Stimulated activated naive B cell treated with anti-CD40 and anti-IgM and Interleukin-4, amounts not matched to agents 10 μg/mL and 1 μg/mL and 100 μg/mL, for 72 hours (primary cell): ENCODE measurements around the gene AHCYL2.
"Not testable (repeated sequence)": the region's sequence is repeated elsewhere in the genome, so short reads cannot be mapped to it uniquely, and the experiment has no call there.

ENCODE experiments used
- ATAC-seq, 2 donors: fragments of 150-1000 bp; cut with Tn5 transposase; replicated peaks; 2 replicates each; pipeline ENCODE4 v1.10.0; 2021; ENCODE audit warnings: moderate library complexity in 1 of 2
- DNase-seq: peaks from one replicate; pipeline ENCODE4 v3.0.0; 2021
- H3K27ac Mint-ChIP-seq: one replicate; pipeline ENCODE4 v1.8.0; 2022; ENCODE audit warnings: mild to moderate bottlenecking, mixed read lengths
- H3K27me3 Mint-ChIP-seq, 2 donors: one replicate each; pipeline ENCODE4 v1.8.0; 2022; ENCODE audit warnings: mixed read lengths in 2 of 2
- H3K36me3 Mint-ChIP-seq, 2 donors: one replicate each; pipeline ENCODE4 v1.8.0; 2022; ENCODE audit warnings: mixed read lengths in 2 of 2, mild to moderate bottlenecking in 1 of 2
- H3K4me1 Mint-ChIP-seq, 2 donors: one replicate each; pipeline ENCODE4 v1.8.0; 2022; ENCODE audit warnings: mixed read lengths in 2 of 2, mild to moderate bottlenecking in 1 of 2
- H3K4me3 Mint-ChIP-seq, 2 donors: one replicate each; pipeline ENCODE4 v1.8.0; 2022; ENCODE audit warnings: mild to moderate bottlenecking in 2 of 2, mixed read lengths in 2 of 2, moderate library complexity in 1 of 2
- H3K9me3 Mint-ChIP-seq, 2 donors: one replicate each; pipeline ENCODE4 v1.8.0; 2022; ENCODE audit warnings: mixed read lengths in 2 of 2, mild to moderate bottlenecking in 1 of 2

The AHCYL2 gene

DNA sequence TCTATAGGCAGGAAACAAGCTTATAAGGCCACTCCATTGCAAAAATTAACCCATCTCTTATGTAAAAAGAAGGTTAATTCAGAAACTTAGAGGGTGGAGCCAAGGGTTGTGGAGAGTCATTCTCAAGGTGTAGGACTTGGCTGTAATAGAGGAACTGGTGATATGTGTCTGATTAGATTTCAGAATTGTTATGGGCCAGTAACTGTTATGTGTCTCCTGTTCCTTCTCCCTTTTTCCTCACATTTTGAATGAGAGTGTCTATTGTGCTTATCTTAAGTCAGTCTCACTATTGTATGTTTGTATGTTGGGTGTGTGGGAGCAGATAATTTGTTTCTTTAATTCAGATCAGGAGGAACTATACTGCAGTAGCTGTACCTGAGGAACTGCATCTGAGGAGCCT is 49.1 kb downstream of the AHCYL2 start:
- Mint-ChIP-seq H3K4me3 (no peak overlapping the region), H3K36me3 (peaks cover 9 to 10% of the 10 kb centered on the region in 2 donors), H3K4me1 (peaks cover 10 to 15% of the 10 kb centered on the region in 2 donors), H3K27ac (no peak overlapping the region), H3K27me3 (no peaks in the 10 kb centered on the region), H3K9me3 (peaks cover 0 to 1% of the 10 kb centered on the region in 2 donors)
- ATAC-seq (no peak), DNase-seq (no peak)

DNA sequence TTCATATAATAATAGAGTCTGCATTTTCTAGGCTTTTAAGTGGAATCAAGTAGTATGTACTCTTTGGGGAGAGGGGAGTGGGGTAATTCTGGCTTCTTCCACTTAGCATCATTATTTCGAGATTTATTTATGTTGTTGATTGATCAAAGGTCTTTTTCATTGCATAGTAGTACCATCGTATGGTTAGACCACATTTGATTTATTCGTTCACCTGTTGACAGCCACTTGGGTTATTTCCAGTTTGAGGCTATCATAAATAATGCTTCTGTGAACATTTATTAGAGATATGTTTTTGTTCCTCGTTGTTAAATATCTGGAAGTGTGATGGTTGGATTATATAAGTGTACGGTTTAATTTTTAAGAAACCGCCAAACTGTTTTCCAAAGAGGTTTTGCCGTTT is 52.8 kb downstream of the AHCYL2 start:
- no peak overlapping the region for H3K4me3 Mint-ChIP-seq
- peaks cover 9 to 10% of the 10 kb centered on the region in 2 donors for H3K36me3 Mint-ChIP-seq
- no peak overlapping the region for H3K27ac Mint-ChIP-seq
- no peaks in the 10 kb centered on the region for H3K27me3 Mint-ChIP-seq
- DNase-seq = no peak
- no peaks in the 10 kb centered on the region for H3K4me1 Mint-ChIP-seq
- H3K9me3 Mint-ChIP-seq = peaks cover 0 to 1% of the 10 kb centered on the region in 2 donors
- ATAC-seq = no peak

DNA sequence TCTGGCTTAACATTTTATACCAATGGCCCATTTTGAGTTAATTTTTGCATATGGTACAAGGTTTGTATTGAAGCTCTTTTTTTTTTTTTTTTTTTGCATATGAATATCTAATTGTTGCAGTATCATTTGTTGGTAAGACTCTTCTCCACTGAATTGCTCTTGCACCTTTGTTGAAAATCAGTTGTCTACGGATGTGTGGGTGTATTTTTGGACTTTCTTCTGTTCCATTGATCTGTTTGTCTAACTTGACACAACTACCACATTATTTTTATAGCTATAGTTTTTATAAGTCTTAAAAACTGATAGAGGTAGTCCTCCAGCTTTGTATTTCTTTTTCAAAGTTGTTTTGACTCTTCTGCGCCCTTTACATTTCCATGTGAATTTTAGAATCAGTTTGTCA is 53.9 kb downstream of the AHCYL2 start:
- ATAC-seq = no peak
- Mint-ChIP-seq H3K27ac (no peak overlapping the region), H3K4me1 (peaks cover 0 to 2% of the 10 kb centered on the region in 2 donors), H3K9me3 (no peaks in the 10 kb centered on the region), H3K4me3 (no peak overlapping the region), H3K27me3 (no peaks in the 10 kb centered on the region), H3K36me3 (peaks cover 9 to 13% of the 10 kb centered on the region in 2 donors)
- DNase-seq = no peak

DNA sequence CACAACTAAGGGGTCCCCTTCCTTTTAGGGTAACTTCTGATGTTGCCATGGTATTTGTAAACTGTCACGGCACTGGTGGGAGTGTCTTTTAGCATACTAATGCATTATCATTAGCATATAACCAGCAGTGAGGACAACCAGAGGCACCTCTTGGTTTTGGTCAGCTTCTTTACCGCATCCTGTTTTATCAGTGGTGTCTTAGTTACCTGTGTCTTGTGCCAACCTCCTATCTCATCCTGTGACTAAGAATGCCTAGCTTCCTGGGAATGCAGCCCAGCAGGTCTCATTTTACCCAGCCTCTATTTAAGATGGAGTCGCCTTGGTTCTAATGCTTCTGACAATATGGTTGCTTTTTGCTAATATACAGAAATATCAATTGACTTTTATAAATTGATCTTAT is 54.9 kb downstream of the AHCYL2 start:
- Mint-ChIP-seq H3K27ac (no peak overlapping the region), H3K27me3 (no peaks in the 10 kb centered on the region), H3K9me3 (no peaks in the 10 kb centered on the region), H3K4me1 (peaks cover 0 to 4% of the 10 kb centered on the region in 2 donors), H3K4me3 (no peak overlapping the region), H3K36me3 (peaks cover 0 to 4% of the 10 kb centered on the region in 2 donors)
- ATAC-seq (peak in 1 of 2 donors; percentile 39), DNase-seq (no peak)

DNA sequence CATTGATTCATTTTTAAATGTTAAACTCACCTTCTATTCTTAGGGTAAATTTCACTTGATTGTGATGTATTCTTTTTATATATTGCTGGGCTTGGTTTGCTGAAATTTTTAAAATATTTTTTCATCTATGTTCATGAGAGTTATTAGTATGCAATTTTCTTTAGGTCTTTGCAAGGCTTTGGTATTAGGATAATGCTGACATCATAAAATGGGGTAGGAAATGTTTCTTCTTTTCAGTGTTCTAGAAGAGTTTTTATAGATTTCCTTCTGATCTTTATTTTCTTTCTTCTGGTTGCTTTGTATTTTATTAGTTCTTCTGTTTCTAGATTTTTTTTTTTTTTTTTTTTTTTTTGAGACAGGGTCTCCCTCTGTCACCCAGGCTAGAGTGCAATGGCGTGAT is 56.3 kb downstream of the AHCYL2 start:
- Mint-ChIP-seq H3K36me3 (peaks cover 0 to 4% of the 10 kb centered on the region in 2 donors), H3K4me1 (peaks cover 0 to 4% of the 10 kb centered on the region in 2 donors), H3K27ac (no peak overlapping the region), H3K27me3 (no peaks in the 10 kb centered on the region), H3K4me3 (no peak overlapping the region), H3K9me3 (no peaks in the 10 kb centered on the region)
- DNase-seq = no peak
- no peak for ATAC-seq

DNA sequence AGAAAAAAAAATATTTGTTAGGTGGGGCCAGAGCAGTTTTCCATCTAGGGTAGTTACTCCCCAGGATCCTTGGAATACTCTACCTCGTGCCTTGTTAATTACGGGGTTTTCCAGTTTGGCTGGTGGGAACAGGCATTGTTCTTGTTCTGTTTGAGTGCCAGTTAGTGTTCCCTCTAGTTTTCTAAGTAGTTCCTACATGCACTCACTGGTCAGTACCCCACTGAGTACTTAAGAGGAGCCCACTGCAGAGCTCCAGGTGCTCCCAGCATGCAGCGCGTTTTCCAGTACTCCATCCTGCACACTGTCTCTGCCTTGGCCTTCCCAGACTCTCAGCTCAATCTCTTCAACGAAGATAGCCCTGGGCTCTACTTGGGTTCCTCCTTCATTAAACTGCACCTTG is 58.0 kb downstream of the AHCYL2 start:
- ATAC-seq (no peak), DNase-seq (no peak)
- Mint-ChIP-seq H3K27ac (no peak overlapping the region), H3K4me1 (peaks cover 0 to 4% of the 10 kb centered on the region in 2 donors), H3K27me3 (no peaks in the 10 kb centered on the region), H3K4me3 (no peak overlapping the region), H3K9me3 (no peaks in the 10 kb centered on the region), H3K36me3 (peaks cover 0 to 4% of the 10 kb centered on the region in 2 donors)

DNA sequence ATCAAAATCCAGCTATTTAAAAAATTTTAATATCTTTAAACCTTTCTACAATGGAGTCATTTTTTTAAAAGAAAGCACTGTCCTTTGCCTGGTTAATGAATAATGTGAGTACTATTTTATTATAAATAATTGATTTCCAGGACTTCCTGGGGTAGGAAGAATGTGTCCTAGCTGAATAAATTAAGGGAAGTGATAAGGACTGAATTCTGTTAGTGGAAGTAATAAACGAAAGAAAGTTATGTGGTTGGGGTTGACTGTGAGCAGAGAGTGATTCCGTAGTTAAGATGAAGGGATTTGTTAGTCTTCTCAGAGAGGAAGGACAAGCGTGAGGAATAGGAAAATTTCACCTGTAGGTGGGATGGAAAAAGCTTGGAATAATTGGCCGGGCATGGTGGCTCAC is 59.1 kb downstream of the AHCYL2 start:
- DNase-seq = no peak
- H3K27ac Mint-ChIP-seq = no peak overlapping the region
- peaks cover 0 to 4% of the 10 kb centered on the region in 2 donors for H3K4me1 Mint-ChIP-seq
- peaks cover 2 to 4% of the 10 kb centered on the region in 2 donors for H3K36me3 Mint-ChIP-seq
- no peaks in the 10 kb centered on the region for H3K9me3 Mint-ChIP-seq
- ATAC-seq = no peak
- no peaks in the 10 kb centered on the region for H3K27me3 Mint-ChIP-seq
- no peak overlapping the region for H3K4me3 Mint-ChIP-seq

DNA sequence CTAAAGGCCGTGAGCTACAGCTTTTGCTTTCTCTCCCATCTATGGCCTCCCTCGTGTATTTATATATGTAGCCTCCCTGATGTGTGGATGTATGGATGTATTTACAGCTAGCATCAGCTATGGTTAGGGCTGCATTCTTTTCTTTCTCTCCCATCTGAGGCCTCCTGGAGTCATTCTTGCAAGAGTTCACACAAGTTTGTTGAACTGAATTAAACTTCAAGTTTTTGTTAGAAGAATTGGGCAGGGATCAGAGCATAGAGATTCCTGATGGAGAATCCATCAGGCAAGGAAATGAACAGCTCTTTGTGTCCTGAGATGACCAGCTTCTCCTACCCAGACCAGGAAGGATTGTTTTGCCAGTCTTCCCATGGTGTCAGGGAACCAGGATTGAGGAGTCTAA is 60.3 kb downstream of the AHCYL2 start:
- DNase-seq = no peak
- H3K27ac Mint-ChIP-seq = no peak overlapping the region
- ATAC-seq = no peak

DNA sequence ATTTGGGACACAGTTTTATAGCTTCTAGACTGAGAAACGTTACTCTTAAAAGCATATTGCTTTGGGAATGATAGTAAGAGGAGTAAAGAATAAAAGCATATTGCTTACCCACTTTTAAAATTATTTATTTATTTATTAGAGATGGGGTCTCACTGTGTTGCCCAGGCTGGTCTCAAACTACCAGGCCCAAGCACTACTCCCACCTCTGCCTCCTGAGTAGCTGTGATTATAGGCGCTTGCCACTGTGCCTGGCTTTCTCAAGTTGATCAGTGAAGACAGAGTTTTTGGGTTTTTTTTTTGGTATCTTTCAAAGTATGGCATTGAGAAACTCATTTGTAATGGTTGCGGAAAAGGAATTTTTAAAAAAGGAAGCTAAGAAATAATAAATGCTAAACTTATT is 68.0 kb downstream of the AHCYL2 start:
- DNase-seq (no peak), ATAC-seq (no peak)
- H3K27ac Mint-ChIP-seq = no peak overlapping the region
- H3K36me3 Mint-ChIP-seq = peaks cover 0 to 2% of the 10 kb centered on the region in 2 donors
- no peak overlapping the region for H3K4me3 Mint-ChIP-seq
- H3K4me1 Mint-ChIP-seq = peaks cover 0 to 6% of the 10 kb centered on the region in 2 donors
- H3K9me3 Mint-ChIP-seq = no peaks in the 10 kb centered on the region
- no peaks in the 10 kb centered on the region for H3K27me3 Mint-ChIP-seq

More for the DNA sequence above, 60.3 kb downstream of the AHCYL2 start:
- Mint-ChIP-seq H3K4me1 (peaks cover 0 to 4% of the 10 kb centered on the region in 2 donors), H3K9me3 (no peaks in the 10 kb centered on the region), H3K4me3 (no peak overlapping the region), H3K27me3 (no peaks in the 10 kb centered on the region), H3K36me3 (peaks cover 2 to 4% of the 10 kb centered on the region in 2 donors)

DNA sequence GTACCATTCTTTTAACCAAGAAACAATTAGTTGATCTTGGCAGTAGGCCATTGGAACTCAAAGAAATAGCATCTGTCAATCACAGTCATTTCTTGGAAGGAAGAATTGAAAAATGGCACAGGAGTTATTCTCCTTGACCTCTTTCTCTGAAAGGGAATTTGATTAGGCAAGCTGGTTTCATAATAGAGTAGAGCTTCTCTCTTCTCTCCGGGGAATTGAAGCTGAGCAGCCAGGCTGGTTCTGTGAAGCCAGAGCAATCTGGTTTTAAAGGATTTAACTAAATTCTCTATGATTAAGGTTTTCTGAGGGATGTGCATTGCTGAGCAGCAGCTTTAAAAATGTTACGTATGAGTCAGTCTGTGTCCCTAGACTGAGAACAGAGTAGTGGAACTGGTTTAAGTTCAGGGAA is 70.2 kb downstream of the AHCYL2 start:
- H3K36me3 Mint-ChIP-seq = no peaks in the 10 kb centered on the region
- ATAC-seq = no peak
- no peaks in the 10 kb centered on the region for H3K9me3 Mint-ChIP-seq
- H3K4me3 Mint-ChIP-seq = no peak overlapping the region
- H3K4me1 Mint-ChIP-seq = peaks cover 0 to 6% of the 10 kb centered on the region in 2 donors
- H3K27ac Mint-ChIP-seq = no peak overlapping the region
- no peak for DNase-seq
- no peaks in the 10 kb centered on the region for H3K27me3 Mint-ChIP-seq

DNA sequence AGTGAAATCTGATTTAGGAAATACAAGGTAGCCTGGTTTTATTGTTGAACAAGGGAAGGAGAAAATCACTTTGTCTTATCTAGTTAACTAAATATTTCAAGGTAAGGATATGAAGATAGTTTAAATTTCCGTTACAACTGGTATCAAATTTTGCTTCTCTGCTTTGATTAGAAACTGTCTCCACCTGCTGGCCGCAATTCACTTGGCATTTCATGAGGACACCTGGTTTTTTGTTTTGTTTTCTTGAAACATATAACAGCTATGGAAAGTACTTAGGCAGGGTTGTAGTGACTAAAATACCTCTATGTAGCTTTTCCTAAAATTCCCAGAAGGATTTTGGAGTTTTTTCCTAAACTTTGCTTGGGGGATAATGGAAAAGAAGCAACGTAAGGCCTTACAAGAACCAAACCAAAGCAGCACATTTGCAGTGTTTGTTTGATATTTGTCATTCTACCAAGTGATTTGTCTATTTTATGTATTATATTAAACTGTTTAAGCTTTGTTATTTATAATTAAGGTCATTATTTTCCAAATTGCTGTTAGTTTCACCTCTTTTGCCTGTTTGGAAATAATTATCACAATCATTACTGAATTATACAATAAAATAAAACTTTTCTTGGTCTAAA is 73.6 kb downstream of the AHCYL2 start:
- H3K9me3 Mint-ChIP-seq = peaks cover 6 to 8% of the 10 kb centered on the region in 2 donors
- DNase-seq (no peak), ATAC-seq (no peak)
- H3K27me3 Mint-ChIP-seq = no peaks in the 10 kb centered on the region
- H3K27ac Mint-ChIP-seq = no peak overlapping the region
- peaks cover 0 to 6% of the 10 kb centered on the region in 2 donors for H3K4me1 Mint-ChIP-seq
- no peak overlapping the region for H3K4me3 Mint-ChIP-seq
- peaks cover 8 to 18% of the 10 kb centered on the region in 2 donors for H3K36me3 Mint-ChIP-seq

DNA sequence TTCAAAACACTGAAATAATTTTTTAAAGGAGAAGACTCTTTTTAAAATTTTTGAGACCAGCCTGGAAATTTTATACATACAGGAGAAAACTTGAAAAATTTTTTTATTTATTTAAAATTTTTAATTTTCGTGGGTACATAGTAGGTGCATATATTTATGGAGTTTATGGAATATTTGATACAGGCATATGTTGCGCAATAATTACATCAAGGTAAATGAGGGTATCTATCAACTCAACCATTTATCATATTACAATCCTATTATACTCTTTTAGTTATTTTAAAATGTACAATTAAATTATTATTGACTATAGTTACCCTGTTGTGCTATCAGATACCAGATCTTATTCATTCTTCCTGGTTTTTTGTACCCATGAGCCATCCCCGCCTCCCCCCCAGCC is 75.1 kb downstream of the AHCYL2 start:
- no peak for DNase-seq
- Mint-ChIP-seq H3K27me3 (no peaks in the 10 kb centered on the region), H3K4me1 (peaks cover 0 to 4% of the 10 kb centered on the region in 2 donors), H3K4me3 (no peak overlapping the region), H3K9me3 (peaks cover 12 to 13% of the 10 kb centered on the region in 2 donors), H3K27ac (no peak overlapping the region), H3K36me3 (peaks cover 21 to 30% of the 10 kb centered on the region in 2 donors)
- ATAC-seq = no peak

DNA sequence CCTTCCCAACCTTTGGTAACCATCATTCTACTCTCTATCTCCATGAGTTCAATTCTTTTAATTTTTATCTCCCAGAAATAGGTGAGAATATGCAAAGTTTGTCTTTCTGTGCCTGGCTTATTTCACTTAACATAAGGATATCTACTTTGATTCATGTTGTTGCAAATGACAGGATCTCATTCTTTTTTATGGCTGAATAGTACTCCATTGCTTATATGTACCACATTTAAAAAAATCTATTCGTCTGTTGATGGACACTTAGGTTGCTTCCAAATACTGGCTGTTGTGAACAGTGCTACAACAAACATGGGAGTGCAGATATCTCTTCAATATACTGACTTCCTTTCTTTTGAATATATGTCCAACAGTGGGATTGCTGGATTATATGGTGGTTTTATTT is 75.5 kb downstream of the AHCYL2 start:
- ATAC-seq, H3K27ac Mint-ChIP-seq, DNase-seq, H3K4me1 Mint-ChIP-seq, H3K27me3 Mint-ChIP-seq, H3K4me3 Mint-ChIP-seq: not testable (repeated sequence)
- Mint-ChIP-seq H3K9me3 (peaks cover 12 to 13% of the 10 kb centered on the region in 2 donors), H3K36me3 (peaks cover 23 to 31% of the 10 kb centered on the region in 2 donors)

DNA sequence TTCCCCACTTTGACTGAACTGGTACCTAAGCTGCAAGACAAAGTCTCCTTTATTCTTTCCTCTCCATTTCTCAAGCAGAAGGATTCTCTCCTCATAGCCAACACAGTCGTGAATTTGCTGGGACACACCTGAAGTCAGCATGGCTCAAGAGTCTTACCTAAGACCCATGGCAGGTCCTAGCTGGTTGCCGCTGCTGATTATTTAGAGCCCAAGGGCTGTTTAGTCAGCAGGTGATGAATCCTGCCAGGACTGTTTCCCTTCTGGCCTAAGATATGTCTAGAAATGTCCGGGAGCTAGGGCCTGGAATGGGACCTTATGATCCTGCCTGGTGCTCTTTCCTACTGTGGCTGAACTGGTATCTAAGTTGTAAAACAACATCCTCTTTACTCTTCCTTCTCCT is 82.8 kb downstream of the AHCYL2 start:
- Mint-ChIP-seq H3K27me3 (no peaks in the 10 kb centered on the region), H3K9me3 (peaks cover 6 to 10% of the 10 kb centered on the region in 2 donors), H3K27ac (no peak overlapping the region), H3K4me1 (peaks cover 5% of the 10 kb centered on the region in 2 donors), H3K4me3 (no peak overlapping the region), H3K36me3 (peaks cover 32 to 42% of the 10 kb centered on the region in 2 donors)
- ATAC-seq = no peak
- DNase-seq = no peak

DNA sequence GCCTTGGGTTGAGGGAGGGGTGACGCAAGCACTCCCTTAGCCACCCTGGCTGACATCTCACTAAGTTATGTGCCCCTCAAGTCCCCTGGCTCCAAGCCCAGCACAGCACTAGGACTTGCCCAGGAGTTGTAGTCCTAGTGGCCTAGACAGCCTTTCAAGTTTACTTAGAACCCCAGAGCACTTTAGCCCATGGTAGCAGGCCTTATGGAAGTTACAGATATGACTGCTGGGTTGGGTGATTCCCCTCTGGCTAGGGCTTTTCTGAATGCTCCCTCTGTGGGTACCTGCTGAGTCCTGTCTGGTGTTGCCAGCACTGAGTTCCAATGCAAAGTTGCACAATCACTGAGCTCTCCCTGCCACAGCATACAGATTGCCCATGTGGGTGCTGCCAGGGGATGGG is 83.2 kb downstream of the AHCYL2 start:
- Mint-ChIP-seq H3K27me3 (no peaks in the 10 kb centered on the region), H3K36me3 (peaks cover 33 to 42% of the 10 kb centered on the region in 2 donors)
- ATAC-seq = peak in 1 of 2 donors; percentile 59

More for the DNA sequence above, 83.2 kb downstream of the AHCYL2 start:
- Mint-ChIP-seq H3K9me3 (peaks cover 6 to 10% of the 10 kb centered on the region in 2 donors), H3K4me1 (peaks cover 5% of the 10 kb centered on the region in 2 donors), H3K27ac (no peak overlapping the region), H3K4me3 (no peak overlapping the region)
- DNase-seq = no peak
